Measurements from ENCODE around the gene C2orf74.

DNA sequence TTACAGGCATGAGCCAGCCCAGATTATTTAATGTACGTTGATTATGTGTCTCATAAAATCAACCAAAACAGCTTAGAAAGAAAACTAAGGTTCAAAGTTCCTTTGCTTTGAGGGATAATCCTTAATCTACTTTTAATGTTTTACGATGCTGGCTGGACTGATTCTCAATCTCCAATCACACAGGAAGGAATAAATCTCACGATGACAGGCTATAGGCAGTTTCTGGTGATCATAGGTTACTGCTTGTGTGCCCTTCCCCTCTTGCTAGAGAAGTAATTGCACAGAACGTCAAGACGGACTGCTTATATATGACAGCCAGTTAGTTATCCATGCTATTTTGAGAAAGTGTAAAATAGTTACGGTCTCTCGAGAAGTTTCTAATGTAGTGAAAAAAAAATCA lies 43.1 kb downstream of the C2orf74 start:
- TF ChIP-seq POLR2A (IDR thresholded peaks at IDR 0.05) = no peak
- TF ChIP-seq, protein P1, sequence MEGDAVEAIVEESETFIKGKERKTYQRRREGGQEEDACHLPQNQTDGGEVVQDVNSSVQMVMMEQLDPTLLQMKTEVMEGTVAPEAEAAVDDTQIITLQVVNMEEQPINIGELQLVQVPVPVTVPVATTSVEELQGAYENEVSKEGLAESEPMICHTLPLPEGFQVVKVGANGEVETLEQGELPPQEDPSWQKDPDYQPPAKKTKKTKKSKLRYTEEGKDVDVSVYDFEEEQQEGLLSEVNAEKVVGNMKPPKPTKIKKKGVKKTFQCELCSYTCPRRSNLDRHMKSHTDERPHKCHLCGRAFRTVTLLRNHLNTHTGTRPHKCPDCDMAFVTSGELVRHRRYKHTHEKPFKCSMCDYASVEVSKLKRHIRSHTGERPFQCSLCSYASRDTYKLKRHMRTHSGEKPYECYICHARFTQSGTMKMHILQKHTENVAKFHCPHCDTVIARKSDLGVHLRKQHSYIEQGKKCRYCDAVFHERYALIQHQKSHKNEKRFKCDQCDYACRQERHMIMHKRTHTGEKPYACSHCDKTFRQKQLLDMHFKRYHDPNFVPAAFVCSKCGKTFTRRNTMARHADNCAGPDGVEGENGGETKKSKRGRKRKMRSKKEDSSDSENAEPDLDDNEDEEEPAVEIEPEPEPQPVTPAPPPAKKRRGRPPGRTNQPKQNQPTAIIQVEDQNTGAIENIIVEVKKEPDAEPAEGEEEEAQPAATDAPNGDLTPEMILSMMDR (IDR thresholded peaks at IDR 0.05) = no peak

Data from testis (tissue), 2 donors.